Fibroblast of pulmonary artery (primary cell): Measurements from ENCODE around the gene POU3F3.

Experiments
- DNase-seq: peaks from one replicate; pipeline ENCODE4 v3.0.0-alpha.2; 2010; ENCODE audit warnings: low read depth
- H3K4me3 ChIP-seq: replicated peaks from 2 replicates; pipeline ENCODE4 v1.5.1; 2011; ENCODE audit warnings: low read depth, mild to moderate bottlenecking, control low read depth, low read length, moderate library complexity
- TF ChIP-seq, protein P1 (sequence below): IDR thresholded peaks from 2 replicates; pipeline ENCODE4 v1.5.1; 2011; ENCODE audit warnings: mild to moderate bottlenecking, control low read depth, low read length, inconsistent platforms; ENCODE audit errors: missing control alignments

POU3F3 gene

GRCh38 chr2:104847586-104848160, 6.2 kb upstream of the POU3F3 start:
- H3K4me3 ChIP-seq: no peak overlapping the region
- TF ChIP-seq, protein P1, sequence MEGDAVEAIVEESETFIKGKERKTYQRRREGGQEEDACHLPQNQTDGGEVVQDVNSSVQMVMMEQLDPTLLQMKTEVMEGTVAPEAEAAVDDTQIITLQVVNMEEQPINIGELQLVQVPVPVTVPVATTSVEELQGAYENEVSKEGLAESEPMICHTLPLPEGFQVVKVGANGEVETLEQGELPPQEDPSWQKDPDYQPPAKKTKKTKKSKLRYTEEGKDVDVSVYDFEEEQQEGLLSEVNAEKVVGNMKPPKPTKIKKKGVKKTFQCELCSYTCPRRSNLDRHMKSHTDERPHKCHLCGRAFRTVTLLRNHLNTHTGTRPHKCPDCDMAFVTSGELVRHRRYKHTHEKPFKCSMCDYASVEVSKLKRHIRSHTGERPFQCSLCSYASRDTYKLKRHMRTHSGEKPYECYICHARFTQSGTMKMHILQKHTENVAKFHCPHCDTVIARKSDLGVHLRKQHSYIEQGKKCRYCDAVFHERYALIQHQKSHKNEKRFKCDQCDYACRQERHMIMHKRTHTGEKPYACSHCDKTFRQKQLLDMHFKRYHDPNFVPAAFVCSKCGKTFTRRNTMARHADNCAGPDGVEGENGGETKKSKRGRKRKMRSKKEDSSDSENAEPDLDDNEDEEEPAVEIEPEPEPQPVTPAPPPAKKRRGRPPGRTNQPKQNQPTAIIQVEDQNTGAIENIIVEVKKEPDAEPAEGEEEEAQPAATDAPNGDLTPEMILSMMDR: no peak
- no peak for DNase-seq

GRCh38 chr2:104848526-104848925, 5.4 kb upstream of the POU3F3 start:
- TF ChIP-seq, protein P1: no peak
- no peak overlapping the region for H3K4me3 ChIP-seq
- DNase-seq: no peak

DNA sequence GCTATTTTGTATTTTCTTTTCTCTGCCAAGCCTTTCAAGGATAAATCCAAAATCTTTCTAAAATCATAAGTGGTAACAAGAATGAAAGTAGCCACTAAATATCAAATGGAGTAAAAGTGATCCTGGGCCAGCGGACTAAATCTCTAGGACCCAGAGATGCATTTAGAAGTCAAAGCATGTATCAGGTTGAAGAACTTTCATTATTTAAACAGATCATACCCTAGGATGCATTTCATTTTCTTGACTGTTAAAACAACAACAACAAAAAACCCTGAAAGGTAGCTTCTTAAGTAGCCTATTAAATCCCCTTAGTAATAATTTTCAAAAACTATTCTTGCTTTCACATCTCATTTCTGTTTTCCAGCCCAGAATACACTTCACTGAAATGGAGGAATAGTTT, 4.8 kb upstream of the POU3F3 start:
- no peak for DNase-seq
- H3K4me3 ChIP-seq: no peak overlapping the region

DNA sequence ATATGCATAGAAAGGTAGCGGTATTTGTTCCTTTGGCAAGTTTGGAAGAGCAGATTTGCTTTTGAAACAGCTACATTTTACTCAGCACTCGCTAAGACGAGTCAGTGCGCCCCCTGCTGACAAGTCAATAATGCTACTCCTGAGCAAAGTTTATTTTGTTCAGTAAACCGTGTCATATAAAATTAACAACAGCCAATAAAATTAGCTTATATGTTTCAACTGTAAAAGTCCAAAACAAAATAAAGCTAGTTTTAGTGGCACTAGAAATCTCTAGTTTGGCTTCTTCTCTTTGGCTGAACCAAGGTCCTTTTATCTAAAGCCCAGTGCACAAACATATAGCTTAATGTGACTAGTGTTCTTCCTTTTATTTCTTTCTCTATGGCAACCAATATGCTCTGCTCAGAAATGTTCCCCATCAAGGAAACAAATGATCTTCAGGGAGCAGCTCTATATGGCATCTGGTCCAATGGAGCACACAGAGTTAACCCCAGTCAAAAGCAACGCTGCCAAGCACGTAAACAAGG, 4.2 kb upstream of the POU3F3 start:
- TF ChIP-seq, protein P1: peak; percentile 75
- DNase-seq: peak; percentile 70
- H3K4me3 ChIP-seq: no peak overlapping the region

More for the DNA sequence above, 4.8 kb upstream of the POU3F3 start:
- TF ChIP-seq, protein P1: no peak

DNA sequence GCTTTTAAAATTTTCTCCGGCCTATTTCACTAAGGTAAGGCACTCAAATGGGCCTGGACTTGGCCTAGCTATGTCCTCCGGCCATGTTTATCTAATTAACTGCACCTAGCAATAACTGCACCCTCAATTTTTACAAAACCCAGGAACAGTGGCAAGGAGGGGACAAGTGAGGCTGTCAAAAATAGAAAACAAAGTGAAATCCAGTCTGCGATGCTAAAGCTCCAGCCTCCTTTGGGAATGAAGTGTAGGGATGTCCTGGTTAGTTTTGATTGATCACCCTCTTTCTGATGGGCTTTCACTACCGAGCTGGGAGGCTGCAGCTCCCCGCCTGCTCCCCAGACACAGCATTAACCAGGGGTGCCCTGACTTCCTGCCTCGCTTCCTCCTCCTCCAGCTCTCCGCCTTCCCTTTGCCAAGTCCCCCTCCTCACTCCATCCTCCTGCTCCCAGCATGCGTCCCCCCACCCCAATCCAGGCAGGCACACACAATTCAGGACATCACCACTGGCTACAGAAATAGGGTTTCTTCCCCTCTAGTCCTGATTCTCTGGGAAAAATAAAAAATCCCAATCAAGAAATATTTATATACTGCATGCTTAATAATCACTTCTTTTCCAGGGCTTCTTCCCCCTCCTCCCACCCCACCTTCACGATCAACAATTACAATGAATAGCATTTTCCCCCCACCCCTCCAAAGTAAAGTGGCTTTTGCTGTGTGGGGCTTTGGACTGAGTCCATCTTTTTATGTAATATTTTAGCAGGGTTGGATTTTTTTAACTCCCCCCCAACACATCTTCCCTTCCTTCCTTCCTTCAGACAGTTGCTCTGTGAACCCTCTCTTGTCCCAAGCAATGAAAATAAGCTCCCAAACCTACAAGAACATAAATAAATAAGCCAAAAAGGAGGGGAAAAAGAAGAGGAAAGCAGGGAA, 3.3 kb upstream of the POU3F3 start:
- H3K4me3 ChIP-seq: no peak overlapping the region
- DNase-seq: no peak
- TF ChIP-seq, protein P1: no peak

- no peak for DNase-seq
- TF ChIP-seq, protein P1: no peak
- no peak overlapping the region for H3K4me3 ChIP-seq
Measured at GRCh38 chr2:104851291-104852089, 2.4 kb upstream of the POU3F3 start.
